ENCODE data around the gene CCBE1. TPM values are rescaled to one million over a fixed set of nuclear protein-coding genes. Genes with fewer than 3 reads are reported as not detected.
A peak's percentile ranks its signal among the peaks of the same experiment; 100 is the strongest.
"Not testable (repeated sequence)": the region's sequence is repeated elsewhere in the genome, so short reads cannot be mapped to it uniquely, and the experiment has no call there.

CCBE1 gene
- total RNA-seq, 4 donors from 2014 or later = 1.3 to 30.2 (median 8.0) TPM

- DNase-seq (ENCODE audit: low spot score) (no peak), ATAC-seq (ENCODE audit: low FRiP score) (peak; percentile 66)
- no peak for TF ChIP-seq CTCF (IDR thresholded peaks at IDR 0.05)
Measured at GRCh38 chr18:59672235-59672711, 24.9 kb downstream of the CCBE1 start.

- no peak for TF ChIP-seq CTCF (IDR thresholded peaks at IDR 0.05)
- ATAC-seq (ENCODE audit: low FRiP score) = no peak
Measured at GRCh38 chr18:59671551-59671950, 25.7 kb downstream of the CCBE1 start.

GRCh38 chr18:59669872-59670657 is 27.2 kb downstream of the CCBE1 start:
- ATAC-seq (ENCODE audit: low FRiP score) = no peak
- no peak for DNase-seq (ENCODE audit: low spot score)
- TF ChIP-seq CTCF (IDR thresholded peaks at IDR 0.05) = no peak

More at GRCh38 chr18:59671551-59671950, 25.7 kb downstream of the CCBE1 start:
- no peak for DNase-seq (ENCODE audit: low spot score)

- no peak for DNase-seq (ENCODE audit: low spot score)
- no peak for ATAC-seq (ENCODE audit: low FRiP score)
- no peak for TF ChIP-seq CTCF (IDR thresholded peaks at IDR 0.05)
Measured at GRCh38 chr18:59667488-59667887, 29.7 kb downstream of the CCBE1 start.

- not testable (repeated sequence) for DNase-seq (ENCODE audit: low spot score)
Measured at GRCh38 chr18:59666007-59666402, 31.2 kb downstream of the CCBE1 start.

GRCh38 chr18:59665057-59666006 is 31.9 kb downstream of the CCBE1 start:
- no peak for DNase-seq (ENCODE audit: low spot score)
- no peak for ATAC-seq (ENCODE audit: low FRiP score)
- no peak for TF ChIP-seq CTCF (IDR thresholded peaks at IDR 0.05)

More at GRCh38 chr18:59666007-59666402, 31.2 kb downstream of the CCBE1 start:
- ATAC-seq (ENCODE audit: low FRiP score) = not testable (repeated sequence)

GRCh38 chr18:59664329-59664728 is 32.9 kb downstream of the CCBE1 start:
- ATAC-seq (ENCODE audit: low FRiP score) = no peak
- TF ChIP-seq CTCF (IDR thresholded peaks at IDR 0.05) = no peak
- no peak for DNase-seq (ENCODE audit: low spot score)

Measured in omental fat pad (tissue), 4 donors.